Neuronal stem cell (in vitro differentiated cells): ENCODE data around the gene CNPY2.
A peak's percentile ranks its signal among the peaks of the same experiment; 100 is the strongest.
"Not testable (repeated sequence)": the region's sequence is repeated elsewhere in the genome, so short reads cannot be mapped to it uniquely, and the experiment has no call there.

Experiments
- DNase-seq: peaks from one replicate; pipeline ENCODE4 v3.0.0-alpha.2; 2013; ENCODE audit warnings: low spot score
- H2AFZ ChIP-seq: one replicate; pipeline ENCODE4 v1.6.1; 2013; ENCODE audit warnings: mild to moderate bottlenecking, low read length, inconsistent platforms
- H2AK5ac ChIP-seq: 2 replicates; pipeline ENCODE4 v1.6.1; 2013; ENCODE audit warnings: low read depth, mild to moderate bottlenecking, inconsistent platforms, low read length, moderate library complexity, mixed read lengths
- H2BK120ac ChIP-seq: 2 replicates; pipeline ENCODE4 v1.6.1; 2013; ENCODE audit warnings: low read depth, mild to moderate bottlenecking, inconsistent platforms, low read length, moderate library complexity, mixed read lengths
- H2BK12ac ChIP-seq: one replicate; pipeline ENCODE4 v1.6.1; 2013; ENCODE audit warnings: low read length, inconsistent platforms
- H2BK15ac ChIP-seq: 2 replicates; pipeline ENCODE4 v1.6.1; 2013; ENCODE audit warnings: mild to moderate bottlenecking, low read length, inconsistent platforms, mixed read lengths
- H2BK5ac ChIP-seq: one replicate; pipeline ENCODE4 v1.6.1; 2013; ENCODE audit warnings: inconsistent platforms, mild to moderate bottlenecking, low read length, moderate library complexity
- H3K14ac ChIP-seq: one replicate; pipeline ENCODE4 v1.6.1; 2013; ENCODE audit warnings: low read length, inconsistent platforms
- H3K18ac ChIP-seq: 2 replicates; pipeline ENCODE4 v1.6.1; 2013; ENCODE audit warnings: low read length, inconsistent platforms
- H3K23ac ChIP-seq: 2 replicates; pipeline ENCODE4 v1.6.1; 2013; ENCODE audit warnings: low read depth, mild to moderate bottlenecking, mixed read lengths, low read length, inconsistent platforms; ENCODE audit not compliant: poor library complexity
- H3K27ac ChIP-seq: replicated peaks from 3 replicates; pipeline ENCODE4 v1.5.1; 2013; ENCODE audit warnings: low read length, inconsistent platforms
- H3K27me3 ChIP-seq, 3 experiments: 2 replicates each; pipeline ENCODE4 v1.6.1; 2013; ENCODE audit warnings: low read length in 3 of 3, mild to moderate bottlenecking in 2 of 3, inconsistent platforms in 1 of 3, low read depth in 1 of 3, mixed read lengths in 1 of 3, moderate library complexity in 1 of 3; ENCODE audit not compliant: control insufficient read depth in 3 of 3, insufficient read depth in 3 of 3
- H3K36me3 ChIP-seq, 2 donors: replicated peaks in 1 of 2; 2 replicates each; pipeline ENCODE4 v1.6.1; 2013; ENCODE audit warnings: low read length in 2 of 2; ENCODE audit not compliant: control insufficient read depth in 2 of 2, insufficient read depth in 2 of 2
- H3K4ac ChIP-seq: 2 replicates; pipeline ENCODE4 v1.6.1; 2013; ENCODE audit warnings: inconsistent platforms, mild to moderate bottlenecking, low read length, moderate library complexity
- H3K4me1 ChIP-seq, 2 donors: 1 replicate in 1 of 2; 2 replicates in 1 of 2; pipeline ENCODE4 v1.6.1; 2013; ENCODE audit warnings: low read length in 2 of 2, low read depth in 1 of 2; ENCODE audit not compliant: control insufficient read depth in 2 of 2, insufficient read depth in 1 of 2
- H3K4me2 ChIP-seq: one replicate; pipeline ENCODE4 v1.6.1; 2013; ENCODE audit warnings: mild to moderate bottlenecking, low read length, inconsistent platforms; ENCODE audit not compliant: insufficient read depth, poor library complexity, severe bottlenecking
- H3K4me3 ChIP-seq, 2 donors: 2 replicates each; pipeline ENCODE4 v1.5.1; 2013; ENCODE audit warnings: low read length in 2 of 2, mild to moderate bottlenecking in 2 of 2, inconsistent platforms in 1 of 2, moderate library complexity in 1 of 2
- H3K79me1 ChIP-seq: one replicate; pipeline ENCODE4 v1.6.1; 2013; ENCODE audit warnings: low read depth, mild to moderate bottlenecking, inconsistent platforms, low read length, moderate library complexity
- H3K9ac ChIP-seq: one replicate; pipeline ENCODE4 v1.6.1; 2013; ENCODE audit warnings: mild to moderate bottlenecking, low read depth, low read length, inconsistent platforms; ENCODE audit not compliant: poor library complexity
- H3K9me3 ChIP-seq, 2 donors: replicated peaks in 1 of 2; 2 replicates each; pipeline versions ENCODE3 to v1.6.1; 2013; ENCODE audit warnings: low read length in 2 of 2, mild to moderate bottlenecking in 2 of 2, inconsistent platforms in 1 of 2, low read depth in 1 of 2, mixed read lengths in 1 of 2, moderate library complexity in 1 of 2; ENCODE audit not compliant: control insufficient read depth in 2 of 2, insufficient read depth in 1 of 2
- H4K8ac ChIP-seq: one replicate; pipeline ENCODE4 v1.6.1; 2013; ENCODE audit warnings: low read depth, mild to moderate bottlenecking, inconsistent platforms, low read length, moderate library complexity
- H4K91ac ChIP-seq: one replicate; pipeline ENCODE4 v1.6.1; 2013; ENCODE audit warnings: low read length, low read depth, mild to moderate bottlenecking, inconsistent platforms; ENCODE audit not compliant: poor library complexity
- WGBS, 2 donors: extraction: QIAGEN DNeasy Blood & Tissue Kit; methylation state at CpG; one replicate each; pipeline ENCODE4 v1.1.7; 2013; ENCODE audit warnings: missing lambda C conversion rate in 2 of 2, mixed read lengths in 1 of 2; ENCODE audit not compliant: insufficient read length in 2 of 2, insufficient replicate concordance in 1 of 2; ENCODE audit errors: extremely low coverage in 2 of 2; 5-methylcytosine and 5-hydroxymethylcytosine counted together

The CNPY2 gene

DNA sequence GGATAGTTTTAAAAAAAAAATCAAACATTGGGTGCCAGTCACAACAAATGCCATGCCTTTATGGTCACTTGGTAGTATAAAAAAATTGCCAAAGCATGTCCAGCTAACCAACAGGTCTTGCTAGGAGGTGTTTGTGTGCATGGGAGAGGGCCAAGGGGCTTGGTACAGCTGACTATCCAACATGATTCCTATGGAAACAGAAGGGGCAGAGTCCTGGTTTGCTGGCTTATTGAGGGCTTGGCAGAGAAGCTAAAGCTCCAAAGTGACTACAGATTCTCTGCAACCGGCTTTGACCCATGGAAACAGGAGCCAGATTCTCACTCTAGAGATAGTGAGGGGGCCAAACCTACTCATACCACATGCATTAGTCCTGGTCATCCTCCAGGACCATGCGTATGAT, 43.3 kb downstream of the CNPY2 start:
- H3K9ac ChIP-seq, H3K4me2 ChIP-seq, H3K4me1 ChIP-seq, H2AFZ ChIP-seq, H3K14ac ChIP-seq, H3K79me1 ChIP-seq, H2BK12ac ChIP-seq, H4K8ac ChIP-seq, H2BK15ac ChIP-seq, H3K4me3 ChIP-seq, H2BK120ac ChIP-seq, H3K27me3 ChIP-seq, H3K18ac ChIP-seq, H2AK5ac ChIP-seq, H4K91ac ChIP-seq, H3K27ac ChIP-seq, H3K4ac ChIP-seq, DNase-seq, H3K9me3 ChIP-seq, H2BK5ac ChIP-seq, H3K23ac ChIP-seq: not testable (repeated sequence)
- no CpG with 5 or more reads among the region's 2 CpGs for WGBS, 2 donors
- peaks cover 40 to 83% of the 10 kb centered on the region in 2 donors for H3K36me3 ChIP-seq

DNA sequence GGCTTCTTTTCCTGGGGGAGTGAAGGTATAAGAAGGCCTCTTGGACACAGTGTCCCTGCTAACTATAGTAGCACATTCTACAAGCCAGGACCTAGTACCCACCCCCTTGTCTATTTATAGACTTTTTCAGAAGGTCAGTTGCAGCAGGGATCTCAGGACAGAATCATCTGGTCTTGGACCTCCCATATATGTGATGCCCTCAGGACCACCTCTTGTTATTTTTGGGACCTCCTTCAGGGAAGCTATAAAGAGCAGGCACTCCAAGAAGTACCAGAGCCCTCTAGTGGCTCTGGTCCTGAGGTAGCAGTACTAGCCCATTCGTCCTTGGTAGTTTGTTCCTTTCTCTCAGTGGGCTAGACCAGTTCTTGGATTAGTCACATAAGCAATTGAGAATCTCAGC, 44.8 kb downstream of the CNPY2 start:
- H2AK5ac ChIP-seq: no peak overlapping the region
- H3K4me2 ChIP-seq: no peak overlapping the region
- peaks cover 38 to 75% of the 10 kb centered on the region in 2 donors for H3K36me3 ChIP-seq
- H3K23ac ChIP-seq: no peak overlapping the region
- H4K91ac ChIP-seq: no peak overlapping the region
- no peak overlapping the region for H2BK120ac ChIP-seq
- no peak overlapping the region for H3K14ac ChIP-seq
- H2BK5ac ChIP-seq: no peak overlapping the region
- H3K4me1 ChIP-seq: peaks cover 8% of the 10 kb centered on the region in 2 donors
- no CpG with 5 or more reads among the region's 1 CpG for WGBS, 2 donors
- H2BK12ac ChIP-seq: no peak overlapping the region
- H3K18ac ChIP-seq: no peak overlapping the region
- H3K4me3 ChIP-seq: no peak overlapping the region
- no peak overlapping the region for H3K4ac ChIP-seq
- no peak overlapping the region for H3K9ac ChIP-seq
- no peak overlapping the region for H2BK15ac ChIP-seq
- DNase-seq: no peak
- no peaks in the 10 kb centered on the region for H3K27me3 ChIP-seq
- no peak overlapping the region for H2AFZ ChIP-seq
- no peaks in the 10 kb centered on the region for H3K9me3 ChIP-seq
- H4K8ac ChIP-seq: no peak overlapping the region
- H3K79me1 ChIP-seq: peaks cover 2% of the 10 kb centered on the region
- H3K27ac ChIP-seq: no peak overlapping the region

DNA sequence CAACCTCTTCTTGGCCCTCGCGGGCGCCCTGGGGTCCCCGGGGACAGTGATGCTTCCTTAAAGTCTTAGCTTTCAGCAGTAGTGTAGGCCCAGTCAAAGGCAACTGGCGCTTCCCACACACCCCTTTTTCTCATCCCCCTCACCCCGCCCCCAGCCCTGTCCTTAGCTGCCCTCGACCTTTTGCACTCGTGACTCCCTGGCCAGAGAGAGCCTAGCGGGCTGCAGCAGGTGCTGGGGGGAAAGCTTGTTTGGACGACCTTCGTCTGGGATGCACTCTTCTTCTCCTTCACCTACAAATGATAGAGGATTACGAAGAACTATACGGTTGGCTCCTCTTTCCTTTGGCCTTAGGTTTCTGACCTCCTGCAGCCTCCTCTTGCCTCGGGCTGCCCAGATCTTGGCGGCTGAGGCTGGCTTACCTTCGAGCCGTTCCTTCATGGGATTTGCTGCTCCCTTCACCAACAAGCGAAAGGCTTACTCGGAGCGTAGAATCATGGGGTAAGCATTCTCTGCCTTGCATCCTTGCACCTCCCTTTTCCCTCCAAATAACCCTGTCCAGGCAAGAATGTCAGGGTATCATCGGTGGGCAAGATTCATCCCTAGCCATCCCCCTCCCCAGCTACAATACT, 48.2 kb downstream of the CNPY2 start:
- H3K4ac ChIP-seq: no peak overlapping the region
- H3K36me3 ChIP-seq: peaks cover 14 to 42% of the 10 kb centered on the region in 2 donors
- no peak overlapping the region for H3K14ac ChIP-seq
- H4K8ac ChIP-seq: no peak overlapping the region
- H3K4me2 ChIP-seq: peak overlapping the region; percentile 71
- H3K23ac ChIP-seq: peak overlapping the region; percentile 67
- no peak overlapping the region for H2BK12ac ChIP-seq
- peak overlapping the region; percentile 79 for H3K9ac ChIP-seq
- H2BK5ac ChIP-seq: no peak overlapping the region
- H2BK120ac ChIP-seq: no peak overlapping the region
- no peaks in the 10 kb centered on the region for H3K9me3 ChIP-seq
- no CpG with 5 or more reads among the region's 21 CpGs for WGBS, 2 donors
- H3K18ac ChIP-seq: peak overlapping the region; percentile 85
- H4K91ac ChIP-seq: no peak overlapping the region
- H2AFZ ChIP-seq: peak overlapping the region; percentile 100
- peaks cover 8% of the 10 kb centered on the region in 2 donors for H3K4me1 ChIP-seq
- peak overlapping the region; percentile 79 to 90 for H3K4me3 ChIP-seq
- H2AK5ac ChIP-seq: no peak overlapping the region
- peak; percentile 12 for DNase-seq
- H3K79me1 ChIP-seq: peaks cover 2% of the 10 kb centered on the region
- H3K27me3 ChIP-seq: no peaks in the 10 kb centered on the region
- H3K27ac ChIP-seq: peak overlapping the region; percentile 55
- H2BK15ac ChIP-seq: peak overlapping the region; percentile 0

- WGBS, 2 donors: no CpG with 5 or more reads among the region's 68 CpGs
- peaks cover 8% of the 10 kb centered on the region in 2 donors for H3K4me1 ChIP-seq
- H4K91ac ChIP-seq: no peak within 1 kb of the TSS
- H3K14ac ChIP-seq: no peak within 1 kb of the TSS
- H3K9ac ChIP-seq: peak within 1 kb of the TSS; percentile 95
- H4K8ac ChIP-seq: no peak within 1 kb of the TSS
- peak within 1 kb of the TSS; percentile 100 for H2AFZ ChIP-seq
- H3K4me3 ChIP-seq: peak within 1 kb of the TSS; percentile 79 to 90
- H3K23ac ChIP-seq: peak within 1 kb of the TSS; percentile 97
- peak within 1 kb of the TSS; percentile 88 for H2BK12ac ChIP-seq
- peak; percentile 87 for DNase-seq
- H3K79me1 ChIP-seq: peaks cover 2% of the 10 kb centered on the region
- H3K9me3 ChIP-seq: no peaks in the 10 kb centered on the region
- H2BK5ac ChIP-seq: peak within 1 kb of the TSS; percentile 70
- H3K27me3 ChIP-seq: no peaks in the 10 kb centered on the region
- peak within 1 kb of the TSS; percentile 71 for H3K4me2 ChIP-seq
- peaks cover 13 to 35% of the 10 kb centered on the region in 2 donors for H3K36me3 ChIP-seq
- no peak within 1 kb of the TSS for H2AK5ac ChIP-seq
- H3K4ac ChIP-seq: no peak within 1 kb of the TSS
- H2BK15ac ChIP-seq: peak within 1 kb of the TSS; percentile 82
- H3K27ac ChIP-seq: peak within 1 kb of the TSS; percentile 98
- H2BK120ac ChIP-seq: peak within 1 kb of the TSS; percentile 65
- peak within 1 kb of the TSS; percentile 97 for H3K18ac ChIP-seq
Measured at GRCh38 chr12:56266693-56267442, 48.9 kb downstream of the CNPY2 start, which contains the start of gene COQ10A. Gene COQ10A (plus strand): TSS chr12:56266942. CDS start chr12:56267119, 177 bp downstream.
